HG03558 (cell line): ENCODE results near the gene VPS26C.

Experiments used
- ATAC-seq: cut with Tn5 transposase; IDR thresholded peaks from one replicate; pipeline ENCODE4 v1.9.1; 2021; ENCODE audit warnings: moderate number of reproducible peaks; ENCODE audit not compliant: unreplicated experiment; ENCODE audit errors: extremely low read depth

The VPS26C gene

GRCh38 chr21:37176716-37177115 is 90.4 kb downstream of the VPS26C start:
- ATAC-seq, result no peak
